ENCODE measurements around the gene ASXL1. TPM values are rescaled to one million over a fixed set of nuclear protein-coding genes. Genes with fewer than 3 reads are reported as not detected.
A peak's percentile ranks its signal among the peaks of the same experiment; 100 is the strongest.

The ASXL1 gene
- total RNA-seq, 2 experiments from 2014 or later, result 129 to 137 TPM

- POLR2A ChIA-PET, result no interaction called here
- H3K27ac Mint-ChIP-seq, result peak overlapping the region; percentile 16
- H3K4me1 Mint-ChIP-seq (ENCODE audit: low read depth), result peaks cover 2% of the 10 kb centered on the region
- TF ChIP-seq CTCF (IDR thresholded peaks at IDR 0.05), result no peak
- no peaks in the 10 kb centered on the region for H3K27me3 Mint-ChIP-seq
- peaks cover 53% of the 10 kb centered on the region for H3K36me3 Mint-ChIP-seq (ENCODE audit: low read depth)
- no peak for ATAC-seq
- intact Hi-C loops (cut with micrococcal nuclease), result no loop called here
- no peak overlapping the region for H3K4me3 Mint-ChIP-seq
- CTCF ChIA-PET, result interaction anchor here (1.5 kb wide), 1 partner anchor 9 kb away, joined by 4 read pairs; no protein-coding TSS in a partner anchor
- DNase-seq, result no peak
- H3K9me3 Mint-ChIP-seq, result no peaks in the 10 kb centered on the region
Measured at GRCh38 chr20:32427996-32428395, 69.9 kb downstream of the ASXL1 start.

- ChIA-PET CTCF (no interaction called here), POLR2A (no interaction called here)
- no peaks in the 10 kb centered on the region for H3K27me3 Mint-ChIP-seq
- no peak for ATAC-seq
- intact Hi-C loops (cut with micrococcal nuclease), result no loop called here
- DNase-seq, result no peak
- H3K36me3 Mint-ChIP-seq (ENCODE audit: low read depth), result peaks cover 66% of the 10 kb centered on the region
- H3K27ac Mint-ChIP-seq, result no peak overlapping the region
- no peak overlapping the region for H3K4me3 Mint-ChIP-seq
- no peak for TF ChIP-seq CTCF (IDR thresholded peaks at IDR 0.05)
- H3K4me1 Mint-ChIP-seq (ENCODE audit: low read depth), result peaks cover 2% of the 10 kb centered on the region
- no peaks in the 10 kb centered on the region for H3K9me3 Mint-ChIP-seq
Measured at GRCh38 chr20:32429343-32429742, 71.2 kb downstream of the ASXL1 start.

DNA sequence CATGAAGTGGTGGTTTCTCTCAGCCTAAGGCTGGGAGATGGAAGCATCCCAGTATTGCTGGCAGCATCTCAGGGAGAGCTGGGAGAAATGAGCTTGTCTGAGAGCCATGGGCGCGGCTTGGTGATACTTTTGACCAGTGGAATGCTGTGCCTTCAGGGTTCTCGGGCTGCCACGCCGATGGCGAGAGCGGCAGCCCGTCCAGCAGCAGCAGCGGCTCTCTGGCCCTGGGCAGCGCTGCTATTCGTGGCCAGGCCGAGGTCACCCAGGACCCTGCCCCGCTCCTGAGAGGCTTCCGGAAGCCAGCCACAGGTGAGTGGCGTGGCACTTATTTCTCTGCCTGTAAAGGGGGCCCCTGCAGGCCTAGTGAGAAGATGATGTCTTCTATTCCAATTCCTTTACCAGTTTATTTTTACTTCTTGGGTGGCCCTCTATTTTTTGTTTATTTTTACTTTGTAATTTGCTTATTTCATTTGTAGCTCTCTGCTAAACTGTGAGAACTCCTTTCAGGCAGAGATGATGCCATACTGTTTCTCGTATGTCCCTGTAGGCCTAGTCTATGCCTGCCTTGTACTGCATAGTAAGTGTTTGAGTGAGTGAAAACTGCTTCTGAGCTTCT lies 71.7 kb downstream of the ASXL1 start:
- H3K4me3 Mint-ChIP-seq, result no peak overlapping the region
- ATAC-seq, result no peak
- H3K27me3 Mint-ChIP-seq, result no peaks in the 10 kb centered on the region
- peaks cover 2% of the 10 kb centered on the region for H3K4me1 Mint-ChIP-seq (ENCODE audit: low read depth)
- intact Hi-C loops (cut with micrococcal nuclease), result no loop called here
- H3K27ac Mint-ChIP-seq, result no peak overlapping the region
- no peak for DNase-seq
- no peaks in the 10 kb centered on the region for H3K9me3 Mint-ChIP-seq
- TF ChIP-seq CTCF (IDR thresholded peaks at IDR 0.05), result no peak
- POLR2A ChIA-PET, result interaction anchor here (0.9 kb wide), 1 partner anchor 19 kb away, joined by 3 read pairs; no protein-coding TSS in a partner anchor
- H3K36me3 Mint-ChIP-seq (ENCODE audit: low read depth), result peaks cover 65% of the 10 kb centered on the region
- CTCF ChIA-PET, result no interaction called here

DNA sequence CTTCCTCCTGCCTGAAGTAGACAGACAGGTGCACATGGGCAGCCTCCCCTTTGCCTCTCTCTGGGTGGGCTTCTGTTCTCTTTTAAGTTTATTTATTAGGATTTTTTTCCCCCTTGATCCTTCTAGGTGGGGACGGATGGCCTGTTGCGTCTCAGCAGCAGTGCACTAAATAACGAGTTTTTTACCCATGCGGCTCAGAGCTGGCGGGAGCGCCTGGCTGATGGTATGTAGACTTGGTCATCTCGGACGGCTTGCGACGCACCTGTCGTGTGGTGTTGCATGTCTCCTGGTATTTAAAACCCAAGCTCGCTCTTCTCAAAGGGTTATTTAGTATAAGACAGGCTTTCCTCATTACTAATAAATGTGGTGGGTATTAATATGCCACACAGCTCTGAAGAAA lies 73.3 kb downstream of the ASXL1 start:
- no peak for DNase-seq
- H3K36me3 Mint-ChIP-seq (ENCODE audit: low read depth), result peaks cover 61% of the 10 kb centered on the region
- intact Hi-C loops (cut with micrococcal nuclease), result no loop called here
- TF ChIP-seq CTCF (IDR thresholded peaks at IDR 0.05), result no peak
- H3K27me3 Mint-ChIP-seq, result no peaks in the 10 kb centered on the region
- no peak overlapping the region for H3K27ac Mint-ChIP-seq
- H3K4me3 Mint-ChIP-seq, result no peak overlapping the region
- ChIA-PET POLR2A (interaction anchor here (0.6 kb wide), 1 partner anchor 222 kb away, joined by 3 read pairs; no protein-coding TSS in a partner anchor), CTCF (interaction anchor here (1.3 kb wide), 1 partner anchor 13 kb away, joined by 3 read pairs; no protein-coding TSS in a partner anchor)
- no peaks in the 10 kb centered on the region for H3K9me3 Mint-ChIP-seq
- H3K4me1 Mint-ChIP-seq (ENCODE audit: low read depth), result no peaks in the 10 kb centered on the region
- ATAC-seq, result no peak

DNA sequence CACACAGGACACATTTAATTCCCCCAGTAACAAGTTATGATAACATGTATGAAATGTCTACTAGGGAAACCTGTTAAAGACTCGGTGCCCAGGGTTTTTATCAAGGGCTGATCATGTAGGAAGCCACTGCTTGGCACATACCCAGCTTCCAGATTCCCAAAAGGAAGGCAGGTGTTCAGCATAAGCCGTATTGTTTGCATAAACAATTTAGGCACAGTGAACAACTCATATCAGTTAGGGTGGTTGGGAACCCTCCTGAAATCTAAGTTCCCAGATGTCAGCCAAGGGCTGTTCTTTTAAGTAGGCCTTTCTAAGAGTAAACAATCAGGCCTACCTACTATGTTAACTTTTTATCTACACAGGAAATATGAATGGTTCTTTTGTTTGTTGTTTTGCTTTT lies 74.1 kb downstream of the ASXL1 start:
- H3K36me3 Mint-ChIP-seq (ENCODE audit: low read depth), result peaks cover 63% of the 10 kb centered on the region
- no peaks in the 10 kb centered on the region for H3K4me1 Mint-ChIP-seq (ENCODE audit: low read depth)
- intact Hi-C loops (cut with micrococcal nuclease), result no loop called here
- POLR2A ChIA-PET, result interaction anchor here (1.0 kb wide), 1 partner anchor 17 kb away, joined by 3 read pairs; no protein-coding TSS in a partner anchor
- no peak overlapping the region for H3K4me3 Mint-ChIP-seq
- TF ChIP-seq CTCF (IDR thresholded peaks at IDR 0.05), result no peak
- ATAC-seq (no peak), DNase-seq (no peak)
- CTCF ChIA-PET, result interaction anchor here (1.3 kb wide), 1 partner anchor 341 kb away, joined by 3 read pairs; no protein-coding TSS in a partner anchor
- no peaks in the 10 kb centered on the region for H3K9me3 Mint-ChIP-seq
- H3K27ac Mint-ChIP-seq, result no peak overlapping the region
- H3K27me3 Mint-ChIP-seq, result no peaks in the 10 kb centered on the region
